ENCODE measurements around the gene LLGL2. TPM values are rescaled to one million over a fixed set of nuclear protein-coding genes. Genes with fewer than 3 reads are reported as not detected.

LLGL2 gene
- total RNA-seq, 1 experiment from 2014 or later, result 8.8 TPM

- peak; percentile 4 for DNase-seq (ENCODE audit: extremely low read depth, low read depth)
Measured at GRCh38 chr17:75549246-75550138, 24.0 kb downstream of the LLGL2 start.

GRCh38 chr17:75550139-75550465 is 24.6 kb downstream of the LLGL2 start:
- no peak for DNase-seq (ENCODE audit: extremely low read depth, low read depth)

GRCh38 chr17:75551266-75551665 is 25.8 kb downstream of the LLGL2 start:
- no peak for DNase-seq (ENCODE audit: extremely low read depth, low read depth)

- DNase-seq (ENCODE audit: extremely low read depth, low read depth), result no peak
Measured at GRCh38 chr17:75552425-75553294, 27.2 kb downstream of the LLGL2 start.

- DNase-seq (ENCODE audit: extremely low read depth, low read depth), result no peak
Measured at GRCh38 chr17:75553295-75554110, 28.0 kb downstream of the LLGL2 start.

- no peak for DNase-seq (ENCODE audit: extremely low read depth, low read depth)
Measured at GRCh38 chr17:75555679-75556153, 30.2 kb downstream of the LLGL2 start.

GRCh38 chr17:75557075-75557851 is 31.8 kb downstream of the LLGL2 start:
- DNase-seq (ENCODE audit: extremely low read depth, low read depth), result no peak

- no peak for DNase-seq (ENCODE audit: extremely low read depth, low read depth)
Measured at GRCh38 chr17:75557852-75558665, 32.6 kb downstream of the LLGL2 start.

- DNase-seq (ENCODE audit: extremely low read depth, low read depth), result no peak
Measured at GRCh38 chr17:75558666-75559530, 33.4 kb downstream of the LLGL2 start.

GRCh38 chr17:75559958-75560533 is 34.5 kb downstream of the LLGL2 start:
- no peak for DNase-seq (ENCODE audit: extremely low read depth, low read depth)

- DNase-seq (ENCODE audit: extremely low read depth, low read depth), result no peak
Measured at GRCh38 chr17:75561927-75562603, 36.6 kb downstream of the LLGL2 start.

GRCh38 chr17:75563063-75563758 is 37.7 kb downstream of the LLGL2 start:
- no peak for DNase-seq (ENCODE audit: extremely low read depth, low read depth)

GRCh38 chr17:75564195-75564594 is 38.7 kb downstream of the LLGL2 start:
- DNase-seq (ENCODE audit: extremely low read depth, low read depth), result no peak

GRCh38 chr17:75565066-75565465 is 39.6 kb downstream of the LLGL2 start:
- DNase-seq (ENCODE audit: extremely low read depth, low read depth), result no peak

- DNase-seq (ENCODE audit: extremely low read depth, low read depth), result no peak
Measured at GRCh38 chr17:75565618-75566017, 40.1 kb downstream of the LLGL2 start.

GRCh38 chr17:75566416-75566815 is 40.9 kb downstream of the LLGL2 start:
- no peak for DNase-seq (ENCODE audit: extremely low read depth, low read depth)

GRCh38 chr17:75566834-75567233 is 41.3 kb downstream of the LLGL2 start:
- no peak for DNase-seq (ENCODE audit: extremely low read depth, low read depth)
